GM21723 (cell line): Measurements from ENCODE around the gene ZFP91.

Experiments used
- ATAC-seq: cut with Tn5 transposase; IDR thresholded peaks from one replicate; pipeline ENCODE4 v1.9.1; 2021; ENCODE audit warnings: mild to moderate bottlenecking, moderate library complexity; ENCODE audit not compliant: unreplicated experiment

ZFP91 gene

DNA sequence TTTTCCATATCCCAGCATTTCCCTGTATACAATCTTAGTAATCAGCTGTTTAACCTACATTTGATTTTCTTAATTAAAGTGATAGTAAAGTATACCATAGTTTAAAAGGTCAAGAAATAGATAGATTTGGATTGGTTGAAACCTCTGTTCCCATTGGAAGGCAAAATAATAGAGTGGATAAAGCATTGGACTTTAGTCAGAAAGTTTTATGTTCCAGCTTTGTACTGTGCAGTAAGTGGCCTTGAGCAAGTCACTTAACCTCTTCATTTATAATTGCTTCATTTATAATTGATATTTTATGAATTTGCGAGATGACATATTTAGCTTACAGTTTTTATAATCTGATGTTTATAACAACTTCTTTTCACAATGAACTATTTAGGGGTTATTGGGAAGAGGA is 3.6 kb downstream of the ZFP91 start:
- no peak for ATAC-seq

- no peak for ATAC-seq
These were observed 8.1 kb downstream of the ZFP91 start for GRCh38 chr11:58586998-58587397.

DNA sequence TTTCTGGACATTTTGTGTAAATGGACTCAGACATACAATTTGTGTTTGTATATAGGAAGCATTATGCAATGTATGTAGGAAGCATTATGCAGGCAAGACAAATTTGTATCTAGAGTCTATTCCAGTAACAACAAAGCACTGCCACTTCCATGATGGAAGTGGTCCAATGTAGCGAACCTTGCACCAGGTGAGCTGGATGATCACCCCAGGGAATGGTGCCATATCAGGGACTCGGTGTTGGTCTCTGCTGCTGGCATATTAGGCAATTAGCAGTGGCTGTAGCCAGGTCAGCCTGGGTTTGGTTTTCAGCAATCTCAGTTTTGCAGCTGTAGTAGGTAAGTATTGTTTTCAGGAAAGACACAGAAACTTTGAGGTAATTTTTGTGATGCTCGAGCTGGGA is 12.8 kb downstream of the ZFP91 start:
- no peak for ATAC-seq

DNA sequence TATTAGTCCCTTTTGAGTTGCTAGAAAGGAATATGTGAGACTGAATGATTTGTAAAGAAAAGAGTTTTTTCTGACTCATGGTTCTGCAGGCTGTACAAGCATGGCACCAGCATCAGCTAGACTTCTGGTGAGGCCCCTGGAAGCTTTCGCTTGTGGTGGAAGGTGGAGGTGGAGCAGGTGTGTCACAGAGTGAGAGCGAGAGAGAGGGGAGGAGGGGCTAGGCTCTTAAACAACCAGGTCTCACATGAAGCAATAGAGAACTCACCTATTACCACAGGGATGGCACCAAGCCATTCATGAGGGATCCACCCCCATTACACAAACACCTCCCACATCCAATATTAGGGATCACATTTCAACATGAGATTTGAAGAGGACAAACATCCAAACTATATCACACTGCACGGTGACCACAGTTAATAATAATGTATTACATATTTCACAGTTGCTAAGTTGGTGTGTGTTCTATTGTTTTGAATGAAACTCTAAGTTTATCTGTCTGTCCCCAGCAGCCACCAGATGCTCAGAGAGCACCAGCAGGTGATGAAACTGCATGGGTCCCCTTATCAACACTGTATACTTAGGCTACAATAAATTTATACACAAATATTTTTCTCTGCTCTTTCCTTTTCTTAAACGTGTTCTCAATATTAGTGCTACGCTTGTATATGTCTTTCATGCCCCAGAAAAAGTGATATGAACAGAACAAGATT is 14.1 kb downstream of the ZFP91 start:
- ATAC-seq, result no peak

DNA sequence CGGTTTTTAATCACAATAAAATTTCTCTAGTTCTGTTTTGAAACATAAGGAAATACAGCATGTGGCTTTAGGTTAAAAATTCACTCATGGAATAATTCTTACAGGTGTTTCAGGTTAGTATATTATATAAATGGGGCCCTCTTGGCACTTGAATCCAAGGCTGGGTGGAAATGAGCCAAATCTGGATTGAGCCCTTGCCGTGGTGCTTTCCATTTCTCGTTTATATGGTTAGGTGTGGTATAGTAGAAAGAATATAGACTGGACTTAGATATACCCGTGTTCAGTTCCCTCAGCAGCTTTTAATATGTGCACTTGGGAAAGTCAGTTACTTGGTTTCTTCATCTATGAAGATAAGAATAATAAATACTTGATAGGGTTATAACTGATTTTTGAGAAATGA is 16.0 kb downstream of the ZFP91 start:
- no peak for ATAC-seq

DNA sequence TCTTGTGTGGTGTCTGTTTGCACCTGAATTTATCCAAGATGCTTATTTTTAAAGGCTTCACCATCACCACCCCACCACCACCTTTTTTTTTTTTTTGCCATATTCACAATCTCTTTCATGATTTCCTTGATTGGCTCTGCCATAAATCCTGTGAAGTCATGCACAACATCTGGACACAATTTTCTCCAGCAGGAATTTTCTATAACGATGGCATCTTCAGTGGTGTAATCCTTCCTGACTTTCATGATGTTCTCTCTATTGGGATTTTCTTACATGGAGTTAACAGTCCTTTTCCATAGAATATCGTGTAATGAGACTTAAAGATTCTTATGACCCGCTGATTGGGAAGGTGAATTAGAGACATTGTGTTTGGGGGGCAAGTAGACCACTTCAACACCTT is 17.8 kb downstream of the ZFP91 start:
- no peak for ATAC-seq

DNA sequence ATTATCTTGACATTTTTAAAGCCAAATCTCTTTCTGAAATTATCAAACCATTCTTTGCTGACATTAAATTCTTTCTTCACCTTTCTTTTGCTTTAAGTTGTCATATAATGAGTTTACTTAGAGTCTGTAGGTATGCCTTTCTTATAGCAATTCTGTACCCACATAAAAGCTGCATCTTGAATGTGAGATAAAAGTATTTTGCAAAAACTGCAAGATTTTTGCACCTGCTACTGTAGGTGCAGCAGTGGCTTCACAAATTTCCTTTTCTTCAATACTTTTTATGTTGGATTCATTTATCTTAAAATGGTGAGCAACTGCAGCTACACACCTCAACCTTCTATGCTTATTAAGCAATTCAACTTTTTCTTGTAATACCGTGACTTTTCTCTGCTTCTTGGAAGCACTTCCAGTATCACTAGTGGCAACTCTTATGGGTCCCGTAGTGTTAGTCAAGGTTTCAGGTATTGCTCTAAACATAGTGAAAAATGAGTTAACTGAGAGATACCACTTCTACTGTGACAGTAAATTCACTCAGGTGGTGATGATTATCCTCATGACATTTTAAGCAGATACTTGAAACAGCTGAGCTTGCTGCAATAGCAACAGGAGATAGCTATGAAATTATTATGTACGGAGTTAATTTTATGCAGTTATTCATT is 18.8 kb downstream of the ZFP91 start:
- ATAC-seq, result no peak

DNA sequence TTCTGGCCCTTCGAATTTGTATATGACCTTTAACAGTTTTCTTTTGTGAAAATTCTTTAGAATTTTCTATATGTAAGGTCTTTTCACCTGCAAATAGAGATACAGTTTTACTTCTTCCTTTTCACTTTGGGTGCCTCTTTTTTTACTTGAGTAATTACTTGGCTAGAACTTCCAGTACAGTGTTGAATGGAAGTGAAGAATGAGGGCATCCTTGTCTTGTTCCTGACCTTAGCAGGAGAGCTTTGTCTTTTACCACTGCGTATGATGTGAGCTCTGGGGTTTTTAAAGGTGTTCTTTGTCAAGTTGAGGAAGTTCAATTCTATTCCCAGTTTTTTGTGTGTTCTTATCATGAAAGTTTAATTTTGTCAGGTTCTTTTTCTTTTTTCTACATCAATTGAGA is 21.6 kb downstream of the ZFP91 start:
- no peak for ATAC-seq

DNA sequence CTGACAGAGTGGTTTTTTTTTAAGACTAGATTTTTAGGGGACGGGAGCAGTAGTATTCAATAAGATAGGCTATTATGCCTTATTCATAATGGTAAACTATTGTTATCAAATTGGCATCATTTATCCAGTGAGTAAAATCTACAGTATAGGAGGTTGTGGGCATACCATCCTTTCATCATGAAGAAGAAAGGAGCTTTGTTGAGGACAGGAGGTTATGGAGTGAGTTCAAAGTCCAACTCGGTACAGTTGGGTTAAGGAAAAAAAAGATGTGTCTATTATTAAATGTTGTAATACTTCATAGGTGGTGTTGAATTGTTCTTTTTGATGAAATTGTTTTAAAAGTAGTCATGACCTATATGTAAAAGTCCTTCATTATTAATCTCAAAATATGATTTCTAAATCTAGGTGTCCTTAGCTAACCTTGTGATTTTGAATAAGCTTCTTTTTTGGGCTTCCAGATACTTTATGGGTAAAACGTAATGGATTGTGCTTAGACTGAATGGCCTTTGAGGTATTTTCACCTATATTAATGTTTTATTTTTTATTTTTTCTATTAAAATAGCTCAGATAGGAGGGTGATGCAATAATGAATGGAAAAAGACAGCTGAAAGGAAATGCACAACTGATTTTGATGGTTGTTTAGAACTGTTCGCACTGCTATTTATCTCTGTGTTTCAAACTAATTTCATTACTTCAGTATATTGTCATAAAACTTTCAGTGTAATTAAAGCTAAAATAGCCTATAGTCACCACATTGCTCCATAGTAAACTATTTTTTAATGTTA is 28.3 kb downstream of the ZFP91 start:
- no peak for ATAC-seq

DNA sequence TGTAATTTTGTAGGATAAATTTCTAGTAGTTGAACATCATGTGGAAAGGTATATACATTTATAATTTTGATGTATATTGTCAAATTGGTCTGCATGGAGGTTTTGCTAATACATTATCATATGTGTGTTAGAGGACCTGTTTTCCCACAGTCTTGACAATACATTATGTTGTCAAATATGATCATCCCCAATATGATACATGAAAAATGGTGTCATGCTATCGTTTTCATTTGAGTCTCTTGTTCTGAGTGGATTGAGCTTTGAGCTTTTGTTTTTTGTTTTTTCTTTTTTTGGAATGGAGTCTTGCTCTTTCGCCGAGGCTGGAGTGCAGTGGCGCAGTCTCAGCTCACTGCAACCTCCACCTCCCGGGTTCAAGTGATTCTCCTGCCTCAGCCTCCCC is 29.5 kb downstream of the ZFP91 start:
- no peak for ATAC-seq

- no peak for ATAC-seq
These were observed 30.9 kb downstream of the ZFP91 start for GRCh38 chr11:58609723-58610122.

DNA sequence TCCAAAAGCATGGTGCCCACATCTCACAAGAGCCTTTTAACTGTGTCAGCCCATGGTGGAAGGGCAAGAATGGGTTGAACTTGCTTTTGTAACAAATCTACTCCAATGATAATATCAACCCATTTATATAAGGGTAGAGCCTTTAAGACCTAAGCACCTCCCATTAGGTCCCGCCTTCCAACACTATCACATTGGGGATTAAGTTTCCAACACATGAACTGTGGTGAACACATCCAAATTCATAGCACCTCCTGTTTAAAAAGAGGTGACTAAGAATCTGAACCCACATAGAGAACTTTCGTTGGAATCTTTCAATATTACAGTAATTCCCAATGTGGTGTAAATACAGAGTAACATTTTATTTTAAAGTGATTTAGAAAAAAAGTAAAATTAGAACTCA is 34.4 kb downstream of the ZFP91 start:
- ATAC-seq, result no peak

- no peak for ATAC-seq
These were observed 36.7 kb downstream of the ZFP91 start for GRCh38 chr11:58615559-58615958.

GRCh38 chr11:58616594-58616993 is 37.7 kb downstream of the ZFP91 start:
- ATAC-seq, result no peak

GRCh38 chr11:58617976-58618557 is 39.2 kb downstream of the ZFP91 start:
- ATAC-seq, result no peak

DNA sequence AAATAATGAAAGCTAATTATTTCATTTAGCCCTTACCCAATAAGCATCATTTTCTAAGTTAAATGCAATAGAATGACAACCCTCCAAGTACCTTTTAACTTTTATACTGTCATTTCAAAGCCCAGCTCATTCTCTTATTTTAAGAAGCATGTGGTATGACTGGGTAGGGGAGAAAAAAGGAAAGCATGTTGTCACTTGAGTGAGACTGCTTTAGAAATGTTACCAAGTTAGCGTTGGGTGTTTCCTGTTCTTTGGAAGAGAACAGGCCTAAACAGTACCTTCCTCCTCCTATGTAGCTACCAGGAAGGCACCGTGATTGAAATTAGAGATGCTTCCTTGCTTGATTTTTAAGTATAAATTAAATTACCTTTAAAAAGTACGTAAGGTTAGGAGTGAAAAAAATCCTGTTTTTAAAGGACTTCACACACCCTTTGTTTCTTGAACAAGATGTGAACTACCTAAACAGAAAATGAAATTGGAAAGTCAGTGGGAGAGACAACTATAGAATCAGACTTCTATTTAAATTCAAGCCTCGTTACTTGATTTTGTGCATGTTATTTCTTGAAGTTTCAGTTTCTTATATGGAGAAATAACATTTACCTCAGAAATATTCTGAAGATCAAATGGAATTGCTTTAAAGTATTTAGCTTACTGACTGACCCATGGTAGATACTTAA is 42.9 kb downstream of the ZFP91 start:
- peak; percentile 59 for ATAC-seq

GRCh38 chr11:58622344-58622743 is 43.5 kb downstream of the ZFP91 start, which contains the start of gene CNTF:
TSS of gene CNTF (plus strand) at chr11:58622665. CDS start at chr11:58622753, 88 bp downstream.
- no peak for ATAC-seq

DNA sequence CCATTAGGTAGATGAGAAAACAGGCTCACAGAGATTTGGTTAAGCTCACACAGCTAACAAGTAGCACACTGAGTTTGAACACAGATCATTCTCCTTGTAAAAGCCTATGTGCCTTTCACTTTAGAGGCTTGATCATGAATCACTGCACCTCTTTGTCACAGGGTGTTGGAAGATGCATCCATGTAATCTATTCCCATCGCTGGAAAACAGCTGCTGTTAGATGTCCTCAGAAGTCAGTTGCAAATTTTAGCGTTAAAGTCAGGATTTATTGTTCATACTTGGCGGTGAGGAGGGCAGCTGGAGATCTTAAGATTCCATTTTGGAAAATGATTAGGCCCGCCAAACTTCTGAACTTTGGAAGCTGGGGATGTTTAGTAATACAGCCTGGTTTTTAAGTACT is 46.2 kb downstream of the ZFP91 start:
- no peak for ATAC-seq

- ATAC-seq, result no peak
These were observed 47.1 kb downstream of the ZFP91 start for GRCh38 chr11:58625826-58626460.

DNA sequence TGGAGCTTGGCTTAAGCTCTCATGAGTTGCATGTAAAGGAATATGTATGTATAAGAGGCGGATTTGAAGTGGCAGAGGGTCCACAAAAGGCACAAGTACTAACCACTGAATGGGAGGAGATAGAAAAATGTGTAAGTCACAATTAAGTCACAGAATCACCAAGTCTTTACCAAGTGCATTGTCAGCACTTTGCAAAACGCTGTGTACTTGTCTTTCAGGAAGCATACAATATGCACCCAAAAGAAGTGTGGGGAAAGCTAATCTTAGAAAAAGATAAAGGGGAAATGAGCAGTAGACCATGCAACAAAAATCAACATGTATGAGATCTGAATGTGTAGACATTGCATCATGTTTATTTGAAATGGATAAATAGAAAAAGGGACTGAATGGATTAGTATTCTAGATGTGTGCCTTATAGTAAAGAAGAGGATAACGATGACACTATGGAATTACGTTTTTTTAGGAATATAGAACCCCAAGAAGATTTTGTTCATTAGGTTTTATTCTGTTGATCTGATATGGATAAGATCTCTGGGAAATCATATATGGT is 48.1 kb downstream of the ZFP91 start:
- ATAC-seq, result no peak
